CD14-positive monocyte (primary cell): Measurements from ENCODE around the gene UAP1L1. TPM values are rescaled to one million over a fixed set of nuclear protein-coding genes. Genes with fewer than 3 reads are reported as not detected.
"Not testable (repeated sequence)": the region's sequence is repeated elsewhere in the genome, so short reads cannot be mapped to it uniquely, and the experiment has no call there.

Source experiments
- DNase-seq, 3 donors: peaks; one replicate each; pipeline ENCODE4 v3.0.0-alpha.2; 2011 to 2022
- H2AFZ ChIP-seq: 2 replicates; pipeline ENCODE4 v1.6.0; 2012; ENCODE audit warnings: mild to moderate bottlenecking, low read depth, low read length, inconsistent platforms; ENCODE audit not compliant: insufficient read depth, poor library complexity, severe bottlenecking
- H3K27ac ChIP-seq, 2 donors: 1 replicate in 1 of 2; 2 replicates in 1 of 2; pipeline ENCODE4 v1.5.1; 2012 to 2013; ENCODE audit warnings: low read length in 2 of 2, control low read depth in 1 of 2, inconsistent platforms in 1 of 2, low read depth in 1 of 2, mild to moderate bottlenecking in 1 of 2
- H3K27me3 ChIP-seq, 2 donors: one replicate each; pipeline versions ENCODE4 v1.6.0 to v1.6.1; 2011 to 2013; ENCODE audit warnings: low read length in 2 of 2; ENCODE audit not compliant: control insufficient read depth in 2 of 2, insufficient read depth in 2 of 2
- H3K36me3 ChIP-seq, 2 donors: replicated peaks in 1 of 2; 1 replicate in 1 of 2; 2 replicates in 1 of 2; pipeline versions ENCODE4 v1.5.1 to v1.6.1; 2012 to 2013; ENCODE audit warnings: low read length in 2 of 2, control low read depth in 1 of 2, inconsistent platforms in 1 of 2, mild to moderate bottlenecking in 1 of 2; ENCODE audit not compliant: insufficient read depth in 2 of 2, control insufficient read depth in 1 of 2
- H3K4me1 ChIP-seq, 2 donors: 1 replicate in 1 of 2; 2 replicates in 1 of 2; pipeline versions ENCODE4 v1.5.1 to v1.6.1; 2012 to 2013; ENCODE audit warnings: low read length in 2 of 2, control low read depth in 1 of 2, inconsistent platforms in 1 of 2, mild to moderate bottlenecking in 1 of 2, moderate library complexity in 1 of 2; ENCODE audit not compliant: insufficient read depth in 2 of 2, control insufficient read depth in 1 of 2
- H3K4me2 ChIP-seq: replicated peaks from 2 replicates; pipeline ENCODE3; 2012; ENCODE audit warnings: low read length, moderate library complexity, mild to moderate bottlenecking; ENCODE audit not compliant: poor library complexity, severe bottlenecking; ENCODE audit errors: extremely low read depth
- H3K4me3 ChIP-seq, 3 experiments: fragments of 200-600 bp in 1 of 3; sonication (generic) in 1 of 3; replicated peaks in 1 of 3; 1 replicate in 2 of 3; 2 replicates in 1 of 3; pipeline ENCODE4 v1.5.1; 2011 to 2013; ENCODE audit warnings: low read length in 3 of 3, mild to moderate bottlenecking in 3 of 3, control low read depth in 2 of 3, low read depth in 2 of 3, inconsistent platforms in 1 of 3, moderate library complexity in 1 of 3
- H3K79me2 ChIP-seq: 2 replicates; pipeline ENCODE4 v1.6.0; 2012; ENCODE audit warnings: mild to moderate bottlenecking, control low read depth, inconsistent platforms, low read length, moderate library complexity; ENCODE audit not compliant: insufficient read depth
- H3K9ac ChIP-seq: 2 replicates; pipeline ENCODE4 v1.6.0; 2017; ENCODE audit warnings: low read length, mild to moderate bottlenecking; ENCODE audit not compliant: insufficient read depth, poor library complexity, severe bottlenecking
- H3K9me3 ChIP-seq, 2 donors: replicated peaks in 1 of 2; 1 replicate in 1 of 2; 2 replicates in 1 of 2; pipeline versions ENCODE4 v1.5.1 to v1.6.1; 2012 to 2013; ENCODE audit warnings: low read length in 2 of 2, control low read depth in 1 of 2; ENCODE audit not compliant: control insufficient read depth in 1 of 2, insufficient read depth in 1 of 2
- H4K20me1 ChIP-seq: 2 replicates; pipeline ENCODE4 v1.6.0; 2012; ENCODE audit warnings: mild to moderate bottlenecking, low read length, control low read depth, moderate library complexity; ENCODE audit not compliant: insufficient read depth
- H3K27ac Mint-ChIP-seq, 7 donors: one replicate each; pipeline ENCODE4 v1.8.0; 2020; ENCODE audit warnings: mild to moderate bottlenecking in 7 of 7, mixed read lengths in 7 of 7, moderate library complexity in 6 of 7, inconsistent platforms in 2 of 7
- H3K27me3 Mint-ChIP-seq, 3 donors: one replicate each; pipeline ENCODE4 v1.8.0; 2021 to 2022; ENCODE audit warnings: low read depth in 3 of 3, mild to moderate bottlenecking in 3 of 3, mixed read lengths in 3 of 3, moderate library complexity in 3 of 3, inconsistent platforms in 1 of 3
- H3K36me3 Mint-ChIP-seq, 2 donors: one replicate each; pipeline ENCODE4 v1.8.0; 2020; ENCODE audit warnings: mixed read lengths in 2 of 2, inconsistent platforms in 1 of 2, mild to moderate bottlenecking in 1 of 2
- H3K4me1 Mint-ChIP-seq: one replicate; pipeline ENCODE4 v1.8.0; 2020; ENCODE audit warnings: mild to moderate bottlenecking, mixed read lengths
- H3K4me3 Mint-ChIP-seq, 2 donors: one replicate each; pipeline ENCODE4 v1.8.0; 2020; ENCODE audit warnings: mild to moderate bottlenecking in 2 of 2, mixed read lengths in 2 of 2, moderate library complexity in 1 of 2
- H3K9me3 Mint-ChIP-seq, 7 donors: one replicate each; pipeline ENCODE4 v1.8.0; 2020 to 2022; ENCODE audit warnings: mixed read lengths in 7 of 7, mild to moderate bottlenecking in 6 of 7, moderate library complexity in 6 of 7, inconsistent platforms in 2 of 7
- CTCF ChIP-seq: fragments of 200-600 bp; IDR thresholded peaks from one replicate; pipeline ENCODE4 v1.8.0; 2022; ENCODE audit warnings: antibody characterized with exemption, mild to moderate bottlenecking
- WGBS: methylation state at CpG from one replicate; pipeline ENCODE4 v1.1.5; 2013; ENCODE audit warnings: missing lambda C conversion rate; ENCODE audit not compliant: insufficient coverage; 5-methylcytosine and 5-hydroxymethylcytosine counted together
- intact Hi-C, 2 donors: fragments of 100-400 bp; cut with micrococcal nuclease; formaldehyde crosslinking; loops; one replicate each; pipeline versions ENCODE4 v1.15.0 to v1.15.1; 2023
- polyA plus RNA-seq, 3 donors: library from polyadenylated mRNA; depleted of rRNA in 1 of 3; unstranded in 2 of 3; stranded (reverse) in 1 of 3; fragments of 300-500 nt in 2 of 3; fragments of >200 nt in 1 of 3; fragmentation: Illumina TruSeq in 2 of 3; gene quantifications; 1 replicate in 2 of 3; 2 replicates in 1 of 3; pipeline ENCODE4 v1.2.3, GENCODE V29; 2012 to 2021

UAP1L1 gene
- polyA plus RNA-seq, 3 donors, result 5.7 to 16.7 (median 14.8) TPM

GRCh38 chr9:137123468-137123837 lies 46.1 kb downstream of the UAP1L1 start:
- Histone ChIP-seq H4K20me1 (no peaks in the 10 kb centered on the region), H3K4me1 (peaks cover 22% of the 10 kb centered on the region in 2 donors), H2AFZ (no peak overlapping the region), H3K79me2 (no peaks in the 10 kb centered on the region), H3K36me3 (no peaks in the 10 kb centered on the region), H3K27ac (no peak overlapping the region), H3K4me3 (no peak overlapping the region), H3K4me2 (no peak overlapping the region), H3K27me3 (peaks cover 0 to 2% of the 10 kb centered on the region in 2 donors), H3K9ac (no peak overlapping the region), H3K9me3 (no peaks in the 10 kb centered on the region)
- WGBS, result no CpG with 5 or more reads among the region's 5 CpGs
- Mint-ChIP-seq H3K4me1 (peaks cover 19% of the 10 kb centered on the region), H3K9me3 (peaks cover 0 to 2% (median 0%) of the 10 kb centered on the region in 7 donors), H3K4me3 (no peak overlapping the region), H3K27me3 (peaks cover 3 to 7% (median 5%) of the 10 kb centered on the region in 3 donors), H3K27ac (peak overlapping the region in 1 of 7 donors; percentile 72), H3K36me3 (no peaks in the 10 kb centered on the region)
- intact Hi-C loops, result loop anchor here in 1 of 2 donors (5.0 kb wide), 1 partner anchor 114 kb away; no protein-coding TSS in a partner anchor
- TF ChIP-seq CTCF, result no peak
- no peak for DNase-seq

- not testable (repeated sequence) for H3K4me3 Mint-ChIP-seq, H4K20me1 ChIP-seq, H3K4me2 ChIP-seq, H3K9me3 ChIP-seq, H3K27ac ChIP-seq, H3K79me2 ChIP-seq, H3K9me3 Mint-ChIP-seq, H2AFZ ChIP-seq, H3K27ac Mint-ChIP-seq, DNase-seq, H3K4me3 ChIP-seq, H3K27me3 ChIP-seq, H3K9ac ChIP-seq, H3K36me3 ChIP-seq, H3K36me3 Mint-ChIP-seq
- peaks cover 27% of the 10 kb centered on the region in 2 donors for H3K4me1 ChIP-seq
- intact Hi-C loops, result loop anchor here in 1 of 2 donors (5.0 kb wide), 1 partner anchor 113 kb away; no protein-coding TSS in a partner anchor
- Mint-ChIP-seq H3K4me1 (peaks cover 24% of the 10 kb centered on the region), H3K27me3 (peaks cover 9 to 13% (median 10%) of the 10 kb centered on the region in 3 donors)
- WGBS, result 100% methylated on average over 2 of the region's 5 CpGs
These were observed 46.7 kb downstream of the UAP1L1 start for GRCh38 chr9:137123952-137124462.
